ENCODE results near the gene CNNM2.

The CNNM2 gene

GRCh38 chr10:103045961-103046360 lies 127.9 kb downstream of the CNNM2 start:
- H3K9me3 ChIP-seq (replicated peaks; ENCODE audit: low read length), result no peaks in the 10 kb centered on the region
- no peak overlapping the region for H3K9ac ChIP-seq (ENCODE audit: low read depth, low read length)
- no peaks in the 10 kb centered on the region for H3K4me1 ChIP-seq (ENCODE audit: control insufficient read depth, insufficient read depth, low read length)
- H3K36me3 ChIP-seq (ENCODE audit: insufficient read depth, low read length), result no peaks in the 10 kb centered on the region
- no peaks in the 10 kb centered on the region for H3K27me3 ChIP-seq (ENCODE audit: control insufficient read depth, insufficient read depth, low read length)
- H3K4me3 ChIP-seq (ENCODE audit: low read length), result no peak overlapping the region
- no peak overlapping the region for H3K4me2 ChIP-seq (ENCODE audit: low read length)

DNA sequence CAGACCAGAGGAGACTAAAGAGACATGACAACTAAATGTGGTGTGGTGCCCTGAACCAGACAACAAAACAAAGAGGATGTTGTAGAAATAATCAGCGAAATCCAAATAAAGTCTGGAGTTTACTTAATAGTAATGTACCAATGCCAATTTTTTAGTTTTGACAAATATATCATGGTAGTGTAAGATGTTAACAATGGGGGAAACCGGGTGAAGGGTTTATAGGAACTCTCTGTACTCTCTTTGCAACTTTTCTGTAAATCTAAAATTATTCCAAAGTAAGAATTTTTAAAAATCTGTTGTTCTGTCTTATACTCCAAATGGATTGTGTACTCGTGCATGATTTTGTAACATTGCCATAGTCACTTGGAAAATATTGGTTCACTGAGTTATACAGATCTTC lies 129.3 kb downstream of the CNNM2 start:
- Histone ChIP-seq H3K4me2 (ENCODE audit: low read length) (no peak overlapping the region), H3K9ac (ENCODE audit: low read depth, low read length) (no peak overlapping the region), H3K27me3 (ENCODE audit: control insufficient read depth, insufficient read depth, low read length) (no peaks in the 10 kb centered on the region), H3K4me3 (ENCODE audit: low read length) (no peak overlapping the region), H3K9me3 (replicated peaks; ENCODE audit: low read length) (no peaks in the 10 kb centered on the region), H3K4me1 (ENCODE audit: control insufficient read depth, insufficient read depth, low read length) (no peaks in the 10 kb centered on the region), H3K36me3 (ENCODE audit: insufficient read depth, low read length) (no peaks in the 10 kb centered on the region)

DNA sequence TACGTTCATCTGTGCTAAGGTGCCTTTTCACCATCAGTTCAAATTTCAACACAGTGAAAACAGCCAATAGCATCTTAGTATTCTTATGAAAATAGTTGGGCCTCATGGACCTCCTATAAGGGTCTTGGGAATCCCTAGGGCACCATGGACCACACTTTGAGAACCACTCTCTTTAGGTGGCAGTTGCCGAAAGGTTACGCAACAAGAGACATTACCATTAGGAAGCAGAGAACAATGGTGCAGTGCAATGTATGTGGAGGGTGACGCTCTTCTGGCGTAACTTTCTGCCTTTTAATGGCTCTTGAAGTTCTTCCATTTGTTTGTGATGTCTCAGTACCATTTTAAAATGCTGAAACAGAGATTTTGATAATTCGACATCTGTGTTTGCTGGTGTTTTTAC lies 131.1 kb downstream of the CNNM2 start:
- H3K4me1 ChIP-seq (ENCODE audit: control insufficient read depth, insufficient read depth, low read length), result no peaks in the 10 kb centered on the region
- H3K9me3 ChIP-seq (replicated peaks; ENCODE audit: low read length), result no peaks in the 10 kb centered on the region
- H3K4me2 ChIP-seq (ENCODE audit: low read length), result no peak overlapping the region
- H3K9ac ChIP-seq (ENCODE audit: low read depth, low read length), result no peak overlapping the region
- H3K36me3 ChIP-seq (ENCODE audit: insufficient read depth, low read length), result no peaks in the 10 kb centered on the region
- no peak overlapping the region for H3K4me3 ChIP-seq (ENCODE audit: low read length)
- no peaks in the 10 kb centered on the region for H3K27me3 ChIP-seq (ENCODE audit: control insufficient read depth, insufficient read depth, low read length)

- no peak overlapping the region for H3K4me2 ChIP-seq (ENCODE audit: low read length)
- no peak overlapping the region for H3K9ac ChIP-seq (ENCODE audit: low read depth, low read length)
- H3K27me3 ChIP-seq (ENCODE audit: control insufficient read depth, insufficient read depth, low read length), result no peaks in the 10 kb centered on the region
- no peaks in the 10 kb centered on the region for H3K4me1 ChIP-seq (ENCODE audit: control insufficient read depth, insufficient read depth, low read length)
- H3K9me3 ChIP-seq (replicated peaks; ENCODE audit: low read length), result no peaks in the 10 kb centered on the region
- H3K4me3 ChIP-seq (ENCODE audit: low read length), result no peak overlapping the region
- H3K36me3 ChIP-seq (ENCODE audit: insufficient read depth, low read length), result no peaks in the 10 kb centered on the region
Observed at GRCh38 chr10:103053659-103054581, 135.8 kb downstream of the CNNM2 start.

DNA sequence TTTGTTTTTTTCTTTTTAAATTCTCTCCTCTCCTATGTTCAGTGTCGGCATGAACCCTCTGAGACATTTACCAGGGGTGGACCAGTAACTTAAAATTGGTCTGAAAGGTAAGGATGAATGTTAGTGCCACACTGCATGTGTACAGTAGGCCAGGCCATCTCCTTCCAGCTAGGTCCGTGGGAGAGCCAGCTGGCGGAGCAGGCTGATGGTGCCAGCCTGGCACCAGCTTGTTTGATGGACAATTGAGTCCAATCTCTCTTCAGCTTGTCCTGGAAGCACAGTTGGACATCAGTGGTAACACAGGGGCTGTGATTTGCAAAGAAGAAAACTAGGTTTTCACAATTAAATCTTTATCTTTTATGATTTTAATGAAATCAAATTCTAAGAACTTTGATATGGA lies 136.5 kb downstream of the CNNM2 start:
- Histone ChIP-seq H3K4me3 (ENCODE audit: low read length) (no peak overlapping the region), H3K4me1 (ENCODE audit: control insufficient read depth, insufficient read depth, low read length) (no peaks in the 10 kb centered on the region), H3K27me3 (ENCODE audit: control insufficient read depth, insufficient read depth, low read length) (no peaks in the 10 kb centered on the region)

DNA sequence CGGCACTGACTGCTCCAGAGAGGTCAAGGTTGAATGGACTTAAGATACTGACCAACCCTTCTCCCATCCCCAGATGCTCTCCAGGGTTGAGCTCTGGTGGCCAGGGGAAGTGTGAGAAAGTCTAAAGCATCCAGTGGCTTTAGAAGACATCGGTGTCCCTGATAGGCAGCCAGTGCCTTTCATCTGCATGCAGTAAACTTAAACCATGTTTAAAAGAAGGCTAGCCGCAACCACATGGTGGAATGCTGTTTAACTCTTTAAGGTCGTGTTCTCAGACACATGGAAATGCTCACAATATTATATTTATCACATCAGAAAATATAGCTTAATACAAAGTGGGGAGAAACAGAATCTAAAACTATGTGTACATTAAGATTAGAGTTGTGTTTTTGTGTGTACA lies 137.0 kb downstream of the CNNM2 start:
- no peak overlapping the region for H3K4me2 ChIP-seq (ENCODE audit: low read length)
- H3K9me3 ChIP-seq (replicated peaks; ENCODE audit: low read length), result no peaks in the 10 kb centered on the region
- no peaks in the 10 kb centered on the region for H3K36me3 ChIP-seq (ENCODE audit: insufficient read depth, low read length)
- no peaks in the 10 kb centered on the region for H3K4me1 ChIP-seq (ENCODE audit: control insufficient read depth, insufficient read depth, low read length)
- no peak overlapping the region for H3K9ac ChIP-seq (ENCODE audit: low read depth, low read length)
- H3K27me3 ChIP-seq (ENCODE audit: control insufficient read depth, insufficient read depth, low read length), result no peaks in the 10 kb centered on the region
- no peak overlapping the region for H3K4me3 ChIP-seq (ENCODE audit: low read length)

More for the DNA sequence above, 136.5 kb downstream of the CNNM2 start:
- Histone ChIP-seq H3K4me2 (ENCODE audit: low read length) (no peak overlapping the region), H3K9me3 (replicated peaks; ENCODE audit: low read length) (no peaks in the 10 kb centered on the region), H3K9ac (ENCODE audit: low read depth, low read length) (no peak overlapping the region), H3K36me3 (ENCODE audit: insufficient read depth, low read length) (no peaks in the 10 kb centered on the region)

DNA sequence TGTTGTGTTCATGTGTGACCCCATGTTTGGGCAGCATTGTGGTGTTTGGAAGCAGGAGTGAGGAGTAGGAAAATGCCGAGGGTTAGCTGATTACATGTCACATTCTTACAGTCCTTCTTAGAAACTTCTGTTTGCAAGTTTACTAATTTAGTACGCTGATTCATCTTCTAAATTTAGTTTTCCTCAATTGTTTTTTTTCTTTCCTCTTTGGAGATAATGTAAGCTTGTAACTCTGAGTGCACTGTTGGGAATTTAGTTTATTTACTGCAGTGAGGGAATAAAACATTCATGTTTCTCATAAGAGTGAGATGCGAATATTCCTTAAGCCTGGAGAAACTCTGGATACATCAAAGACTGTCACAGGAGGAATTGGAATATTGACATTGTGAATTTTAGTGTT lies 139.9 kb downstream of the CNNM2 start:
- Histone ChIP-seq H3K9me3 (replicated peaks; ENCODE audit: low read length) (no peaks in the 10 kb centered on the region), H3K4me3 (ENCODE audit: low read length) (no peak overlapping the region), H3K9ac (ENCODE audit: low read depth, low read length) (no peak overlapping the region), H3K4me1 (ENCODE audit: control insufficient read depth, insufficient read depth, low read length) (no peaks in the 10 kb centered on the region), H3K36me3 (ENCODE audit: insufficient read depth, low read length) (no peaks in the 10 kb centered on the region), H3K27me3 (ENCODE audit: control insufficient read depth, insufficient read depth, low read length) (no peaks in the 10 kb centered on the region), H3K4me2 (ENCODE audit: low read length) (no peak overlapping the region)

GRCh38 chr10:103060575-103060974 lies 142.5 kb downstream of the CNNM2 start:
- H3K27me3 ChIP-seq (ENCODE audit: control insufficient read depth, insufficient read depth, low read length), result no peaks in the 10 kb centered on the region
- no peak overlapping the region for H3K4me3 ChIP-seq (ENCODE audit: low read length)
- H3K9ac ChIP-seq (ENCODE audit: low read depth, low read length), result no peak overlapping the region
- H3K9me3 ChIP-seq (replicated peaks; ENCODE audit: low read length), result no peaks in the 10 kb centered on the region
- no peaks in the 10 kb centered on the region for H3K36me3 ChIP-seq (ENCODE audit: insufficient read depth, low read length)
- H3K4me2 ChIP-seq (ENCODE audit: low read length), result no peak overlapping the region
- H3K4me1 ChIP-seq (ENCODE audit: control insufficient read depth, insufficient read depth, low read length), result no peaks in the 10 kb centered on the region

GRCh38 chr10:103062854-103063590 lies 144.9 kb downstream of the CNNM2 start:
- Histone ChIP-seq H3K4me2 (ENCODE audit: low read length) (no peak overlapping the region), H3K4me3 (ENCODE audit: low read length) (no peak overlapping the region), H3K9me3 (replicated peaks; ENCODE audit: low read length) (no peaks in the 10 kb centered on the region), H3K9ac (ENCODE audit: low read depth, low read length) (no peak overlapping the region), H3K4me1 (ENCODE audit: control insufficient read depth, insufficient read depth, low read length) (no peaks in the 10 kb centered on the region), H3K36me3 (ENCODE audit: insufficient read depth, low read length) (no peaks in the 10 kb centered on the region), H3K27me3 (ENCODE audit: control insufficient read depth, insufficient read depth, low read length) (no peaks in the 10 kb centered on the region)

GRCh38 chr10:103064956-103065355 lies 146.9 kb downstream of the CNNM2 start:
- no peak overlapping the region for H3K9ac ChIP-seq (ENCODE audit: low read depth, low read length)
- H3K4me1 ChIP-seq (ENCODE audit: control insufficient read depth, insufficient read depth, low read length), result no peaks in the 10 kb centered on the region
- no peaks in the 10 kb centered on the region for H3K36me3 ChIP-seq (ENCODE audit: insufficient read depth, low read length)
- no peak overlapping the region for H3K4me3 ChIP-seq (ENCODE audit: low read length)
- H3K9me3 ChIP-seq (replicated peaks; ENCODE audit: low read length), result no peaks in the 10 kb centered on the region
- H3K27me3 ChIP-seq (ENCODE audit: control insufficient read depth, insufficient read depth, low read length), result no peaks in the 10 kb centered on the region
- no peak overlapping the region for H3K4me2 ChIP-seq (ENCODE audit: low read length)

GRCh38 chr10:103066141-103067098 lies 148.3 kb downstream of the CNNM2 start:
- no peak overlapping the region for H3K9ac ChIP-seq (ENCODE audit: low read depth, low read length)
- H3K36me3 ChIP-seq (ENCODE audit: insufficient read depth, low read length), result no peaks in the 10 kb centered on the region
- H3K4me1 ChIP-seq (ENCODE audit: control insufficient read depth, insufficient read depth, low read length), result no peaks in the 10 kb centered on the region
- no peaks in the 10 kb centered on the region for H3K9me3 ChIP-seq (replicated peaks; ENCODE audit: low read length)
- peaks cover under 1% of the 10 kb centered on the region for H3K27me3 ChIP-seq (ENCODE audit: control insufficient read depth, insufficient read depth, low read length)
- no peak overlapping the region for H3K4me3 ChIP-seq (ENCODE audit: low read length)
- H3K4me2 ChIP-seq (ENCODE audit: low read length), result no peak overlapping the region

Data from skeletal muscle satellite cell (primary cell).